GM23338 (cell line): ENCODE data around the gene FAM83C. TPM values are rescaled to one million over a fixed set of nuclear protein-coding genes. Genes with fewer than 3 reads are reported as not detected.

Source experiments
- ATAC-seq: fragments of 200-7000 bp; cut with Tn5 transposase; 3 replicates; pipeline ENCODE4 v1.9.1; 2020
- DNase-seq: peaks from one replicate; pipeline ENCODE4 v3.0.0-alpha.2; 2015; ENCODE audit warnings: low spot score
- H2AFZ ChIP-seq: fragments of 200-600 bp; sonication (generic); 2 replicates; pipeline ENCODE4 v1.8.0; 2016; ENCODE audit warnings: antibody characterized with exemption, mild to moderate bottlenecking, moderate library complexity
- H3F3A ChIP-seq: fragments of 200-600 bp; sonication (generic); replicated peaks from 2 replicates; pipeline ENCODE4 v1.8.0; 2017; ENCODE audit warnings: antibody characterized with exemption, mixed run types, low read depth
- H3K27ac ChIP-seq: fragments of 200-600 bp; sonication (generic); 2 replicates; pipeline ENCODE4 v1.6.1; 2016; ENCODE audit warnings: low read depth
- H3K27me3 ChIP-seq: fragments of 200-600 bp; sonication (generic); 2 replicates; pipeline ENCODE4 v1.8.0; 2016; ENCODE audit warnings: mild to moderate bottlenecking, mixed run types, moderate library complexity; ENCODE audit not compliant: insufficient read depth
- H3K36me3 ChIP-seq: fragments of 200-600 bp; sonication (generic); 2 replicates; pipeline ENCODE4 v1.8.0; 2016; ENCODE audit warnings: mild to moderate bottlenecking; ENCODE audit not compliant: insufficient read depth
- H3K4me1 ChIP-seq: fragments of 200-600 bp; sonication (generic); 2 replicates; pipeline ENCODE4 v1.8.0; 2016; ENCODE audit warnings: mild to moderate bottlenecking, moderate library complexity; ENCODE audit not compliant: insufficient read depth
- H3K4me2 ChIP-seq: fragments of 200-600 bp; sonication (generic); 2 replicates; pipeline ENCODE4 v1.7.1; 2017; ENCODE audit warnings: mixed run types
- H3K4me3 ChIP-seq: fragments of 200-600 bp; sonication (generic); 2 replicates; pipeline ENCODE4 v1.6.1; 2016; ENCODE audit warnings: mixed run types
- H3K79me2 ChIP-seq: fragments of 200-600 bp; sonication (generic); replicated peaks from 2 replicates; pipeline ENCODE4 v1.8.0; 2017; ENCODE audit warnings: mild to moderate bottlenecking; ENCODE audit not compliant: insufficient read depth
- H3K9me2 ChIP-seq: fragments of 200-600 bp; sonication (generic); 2 replicates; pipeline ENCODE4 v1.8.0; 2017; ENCODE audit not compliant: insufficient read depth
- H4K20me1 ChIP-seq: fragments of 200-600 bp; sonication (generic); replicated peaks from 2 replicates; pipeline ENCODE4 v1.8.0; 2017; ENCODE audit warnings: mild to moderate bottlenecking; ENCODE audit not compliant: insufficient read depth
- H3K27ac Mint-ChIP-seq: 2 replicates; pipeline ENCODE4 v1.8.0; 2020; ENCODE audit warnings: inconsistent platforms, mild to moderate bottlenecking, moderate library complexity, mixed read lengths
- H3K27me3 Mint-ChIP-seq: 3 replicates; pipeline ENCODE4 v1.8.0; 2022; ENCODE audit warnings: low read depth, mild to moderate bottlenecking, moderate library complexity, mixed read lengths, inconsistent platforms; ENCODE audit not compliant: insufficient read depth, poor library complexity
- H3K36me3 Mint-ChIP-seq: 3 replicates; pipeline ENCODE4 v1.8.0; 2021; ENCODE audit warnings: low read depth, mild to moderate bottlenecking, inconsistent platforms, moderate library complexity, mixed read lengths
- H3K4me1 Mint-ChIP-seq: 3 replicates; pipeline ENCODE4 v1.8.0; 2020; ENCODE audit warnings: mild to moderate bottlenecking, inconsistent platforms, mixed read lengths
- H3K4me3 Mint-ChIP-seq: 3 replicates; pipeline ENCODE4 v1.8.0; 2021; ENCODE audit warnings: moderate library complexity, mild to moderate bottlenecking, inconsistent platforms, mixed read lengths
- H3K9me3 Mint-ChIP-seq: 3 replicates; pipeline ENCODE4 v1.8.0; 2020; ENCODE audit warnings: moderate library complexity, mild to moderate bottlenecking, inconsistent platforms, mixed read lengths
- CREB1 ChIP-seq: fragments of 250-450 bp; sonication (Bioruptor Pico); IDR thresholded peaks from 2 replicates; pipeline ENCODE4 v1.5.0; 2020; ENCODE audit warnings: low read depth, mild to moderate bottlenecking, moderate library complexity
- EZH2 ChIP-seq: fragments of 200-600 bp; sonication (generic); IDR thresholded peaks from one replicate; pipeline ENCODE4 v1.8.0; 2017; ENCODE audit warnings: antibody characterized with exemption, mild to moderate bottlenecking, low read depth; ENCODE audit not compliant: unreplicated experiment
- JUNB ChIP-seq: IDR thresholded peaks from one replicate; pipeline ENCODE4 v1.6.1; 2016; ENCODE audit warnings: antibody characterized with exemption; ENCODE audit not compliant: unreplicated experiment
- NANOG ChIP-seq: IDR thresholded peaks from 2 replicates; pipeline ENCODE4 v1.6.1; 2016; ENCODE audit warnings: antibody characterized with exemption, borderline replicate concordance
- POLR2AphosphoS5 ChIP-seq: IDR thresholded peaks from 2 replicates; pipeline ENCODE4 v1.6.1; 2016; ENCODE audit warnings: antibody characterized with exemption, low read depth
- STAT1 ChIP-seq: IDR thresholded peaks from one replicate; pipeline ENCODE4 v1.6.1; 2016; ENCODE audit warnings: antibody characterized with exemption; ENCODE audit not compliant: unreplicated experiment
- ZNF331 ChIP-seq: fragments of 250-450 bp; sonication (Bioruptor Pico); IDR thresholded peaks from 2 replicates; pipeline ENCODE4 v1.5.0; 2020; ENCODE audit warnings: low read depth, mild to moderate bottlenecking, moderate library complexity
- polyA plus RNA-seq: library from polyadenylated mRNA; unstranded; fragments of >200 nt; fragmentation: Nextera tagmentation; extraction: Ambion mirVana; gene quantifications from 2 replicates; pipeline ENCODE4 v1.2.1, GENCODE V29; 2016
- total RNA-seq: library from RNA; depleted of rRNA; stranded (reverse); fragments of >200 nt; shearing (Covaris generic); gene quantifications from 2 replicates; pipeline ENCODE4 v1.2.3, GENCODE V29; 2014
- TF ChIP-seq, protein P1 (sequence below): IDR thresholded peaks from 2 replicates; pipeline ENCODE4 v1.6.1; 2016; ENCODE audit warnings: antibody characterized with exemption
- TF ChIP-seq, protein P2 (sequence below): fragments of 250-450 bp; sonication (Bioruptor Pico); IDR thresholded peaks from 2 replicates; pipeline ENCODE4 v1.5.0; 2020; ENCODE audit warnings: mild to moderate bottlenecking, moderate library complexity
- TF ChIP-seq, protein P3 (sequence below): IDR thresholded peaks from one replicate; pipeline ENCODE4 v1.6.1; 2018; ENCODE audit warnings: antibody characterized with exemption; ENCODE audit not compliant: unreplicated experiment

Gene FAM83C
- total and polyA plus RNA-seq, 2 experiments from 2014 or later, result 0.10 TPM; not detected in 1

DNA sequence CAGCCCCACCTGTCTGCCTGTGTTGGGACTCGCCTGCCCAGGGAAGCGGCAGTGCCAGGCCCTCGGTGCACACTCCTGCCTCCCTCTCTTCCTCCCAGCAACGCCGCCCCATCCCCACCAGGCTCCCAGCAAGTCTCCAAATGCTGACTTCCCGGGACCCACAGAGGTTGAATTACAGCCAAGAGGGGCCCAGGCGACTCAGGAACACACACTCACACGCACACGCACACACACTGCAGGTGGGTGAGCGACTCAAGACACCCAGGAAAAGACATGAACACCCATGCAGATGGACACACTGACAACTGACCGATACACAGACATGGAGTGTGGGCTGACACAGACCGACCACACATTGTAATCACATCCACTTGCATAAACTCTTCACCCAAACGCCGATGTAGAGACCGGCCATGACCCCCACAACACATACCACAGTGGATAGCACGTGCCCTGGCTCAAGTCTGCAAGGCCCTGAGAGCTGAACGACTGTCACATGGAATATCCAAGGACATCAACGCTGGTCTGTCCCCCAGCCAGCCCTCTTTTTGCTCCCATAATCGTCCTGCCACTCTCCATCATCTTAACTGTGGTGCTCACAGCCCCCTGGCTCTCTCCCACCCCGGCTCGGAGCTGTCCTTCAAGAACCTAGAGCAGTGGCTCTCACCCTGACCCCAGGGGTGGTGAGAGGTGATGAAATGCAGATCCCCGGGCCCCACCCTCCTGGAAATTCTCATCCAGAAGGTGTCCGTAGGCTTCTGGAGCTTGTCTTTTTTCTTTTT, 470 bp upstream of the FAM83C start:
- Histone ChIP-seq H3K79me2 (no peaks in the 10 kb centered on the region), H3K4me3 (no peak overlapping the region), H3K27me3 (no peaks in the 10 kb centered on the region), H3F3A (no peaks in the 10 kb centered on the region), H3K27ac (no peak overlapping the region), H2AFZ (peak overlapping the region; percentile 76; the same call in 1 of the 2 replicates), H3K9me2 (no peaks in the 10 kb centered on the region), H3K4me2 (no peak overlapping the region), H4K20me1 (no peaks in the 10 kb centered on the region), H3K36me3 (no peaks in the 10 kb centered on the region), H3K4me1 (no peaks in the 10 kb centered on the region)
- TF ChIP-seq, protein P1, sequence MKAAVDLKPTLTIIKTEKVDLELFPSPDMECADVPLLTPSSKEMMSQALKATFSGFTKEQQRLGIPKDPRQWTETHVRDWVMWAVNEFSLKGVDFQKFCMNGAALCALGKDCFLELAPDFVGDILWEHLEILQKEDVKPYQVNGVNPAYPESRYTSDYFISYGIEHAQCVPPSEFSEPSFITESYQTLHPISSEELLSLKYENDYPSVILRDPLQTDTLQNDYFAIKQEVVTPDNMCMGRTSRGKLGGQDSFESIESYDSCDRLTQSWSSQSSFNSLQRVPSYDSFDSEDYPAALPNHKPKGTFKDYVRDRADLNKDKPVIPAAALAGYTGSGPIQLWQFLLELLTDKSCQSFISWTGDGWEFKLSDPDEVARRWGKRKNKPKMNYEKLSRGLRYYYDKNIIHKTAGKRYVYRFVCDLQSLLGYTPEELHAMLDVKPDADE, result no peak
- TF ChIP-seq STAT1 (no peak), JUNB (no peak), POLR2AphosphoS5 (no peak), CREB1 (no peak), ZNF331 (CRISPR knock-in tag) (no peak), EZH2 (no peak)
- H3K4me3 Mint-ChIP-seq, result no peak overlapping the region
- no peaks in the 10 kb centered on the region; the same call in none of the 3 replicates for H3K4me1 Mint-ChIP-seq
- H3K36me3 Mint-ChIP-seq, result no peaks in the 10 kb centered on the region
- H3K27me3 Mint-ChIP-seq, result peaks cover 16% of the 10 kb centered on the region
- ATAC-seq, result peak; percentile 28
- peak overlapping the region; percentile 48; the same call in 1 of the 2 replicates for H3K27ac Mint-ChIP-seq
- DNase-seq, result no peak
- no peaks in the 10 kb centered on the region for H3K9me3 Mint-ChIP-seq

DNA sequence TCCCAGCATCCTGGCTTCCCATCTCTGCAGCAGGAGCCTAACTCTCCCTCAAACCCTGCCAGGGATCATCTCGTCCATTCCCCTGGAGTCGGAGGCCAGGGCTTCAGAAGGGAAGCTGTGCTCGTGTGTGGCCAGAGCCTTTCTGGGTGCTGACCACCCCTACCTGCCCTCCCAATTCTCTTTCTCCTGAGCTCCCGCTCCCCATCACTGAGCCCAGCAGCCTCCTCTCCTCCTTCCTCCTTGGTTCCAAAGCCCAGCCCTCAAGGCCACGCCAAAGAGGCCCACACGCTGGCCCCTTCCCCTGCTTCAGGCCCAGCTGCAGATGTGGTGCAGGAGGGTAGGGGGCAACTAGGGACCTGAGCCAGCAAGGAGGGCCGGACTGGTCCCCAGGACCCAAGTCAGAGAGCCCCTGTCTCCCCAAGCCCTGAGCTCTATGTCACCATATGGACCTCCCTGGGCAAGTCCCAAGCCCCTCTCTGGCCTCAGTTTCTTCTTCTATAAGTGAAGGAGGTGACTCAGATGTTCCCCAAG, 1.3 kb downstream of the FAM83C start:
- Histone ChIP-seq H3F3A (no peaks in the 10 kb centered on the region), H3K27ac (no peak overlapping the region), H3K4me3 (no peak overlapping the region), H3K27me3 (no peaks in the 10 kb centered on the region), H3K36me3 (no peaks in the 10 kb centered on the region), H4K20me1 (no peaks in the 10 kb centered on the region), H3K79me2 (no peaks in the 10 kb centered on the region), H3K9me2 (no peaks in the 10 kb centered on the region), H3K4me2 (no peak overlapping the region), H2AFZ (no peak overlapping the region), H3K4me1 (no peaks in the 10 kb centered on the region)
- peaks cover 2% of the 10 kb centered on the region for H3K4me1 Mint-ChIP-seq
- no peak overlapping the region for H3K27ac Mint-ChIP-seq
- no peak for DNase-seq
- ATAC-seq, result no peak
- peaks cover 16% of the 10 kb centered on the region for H3K27me3 Mint-ChIP-seq
- TF ChIP-seq, protein P2, sequence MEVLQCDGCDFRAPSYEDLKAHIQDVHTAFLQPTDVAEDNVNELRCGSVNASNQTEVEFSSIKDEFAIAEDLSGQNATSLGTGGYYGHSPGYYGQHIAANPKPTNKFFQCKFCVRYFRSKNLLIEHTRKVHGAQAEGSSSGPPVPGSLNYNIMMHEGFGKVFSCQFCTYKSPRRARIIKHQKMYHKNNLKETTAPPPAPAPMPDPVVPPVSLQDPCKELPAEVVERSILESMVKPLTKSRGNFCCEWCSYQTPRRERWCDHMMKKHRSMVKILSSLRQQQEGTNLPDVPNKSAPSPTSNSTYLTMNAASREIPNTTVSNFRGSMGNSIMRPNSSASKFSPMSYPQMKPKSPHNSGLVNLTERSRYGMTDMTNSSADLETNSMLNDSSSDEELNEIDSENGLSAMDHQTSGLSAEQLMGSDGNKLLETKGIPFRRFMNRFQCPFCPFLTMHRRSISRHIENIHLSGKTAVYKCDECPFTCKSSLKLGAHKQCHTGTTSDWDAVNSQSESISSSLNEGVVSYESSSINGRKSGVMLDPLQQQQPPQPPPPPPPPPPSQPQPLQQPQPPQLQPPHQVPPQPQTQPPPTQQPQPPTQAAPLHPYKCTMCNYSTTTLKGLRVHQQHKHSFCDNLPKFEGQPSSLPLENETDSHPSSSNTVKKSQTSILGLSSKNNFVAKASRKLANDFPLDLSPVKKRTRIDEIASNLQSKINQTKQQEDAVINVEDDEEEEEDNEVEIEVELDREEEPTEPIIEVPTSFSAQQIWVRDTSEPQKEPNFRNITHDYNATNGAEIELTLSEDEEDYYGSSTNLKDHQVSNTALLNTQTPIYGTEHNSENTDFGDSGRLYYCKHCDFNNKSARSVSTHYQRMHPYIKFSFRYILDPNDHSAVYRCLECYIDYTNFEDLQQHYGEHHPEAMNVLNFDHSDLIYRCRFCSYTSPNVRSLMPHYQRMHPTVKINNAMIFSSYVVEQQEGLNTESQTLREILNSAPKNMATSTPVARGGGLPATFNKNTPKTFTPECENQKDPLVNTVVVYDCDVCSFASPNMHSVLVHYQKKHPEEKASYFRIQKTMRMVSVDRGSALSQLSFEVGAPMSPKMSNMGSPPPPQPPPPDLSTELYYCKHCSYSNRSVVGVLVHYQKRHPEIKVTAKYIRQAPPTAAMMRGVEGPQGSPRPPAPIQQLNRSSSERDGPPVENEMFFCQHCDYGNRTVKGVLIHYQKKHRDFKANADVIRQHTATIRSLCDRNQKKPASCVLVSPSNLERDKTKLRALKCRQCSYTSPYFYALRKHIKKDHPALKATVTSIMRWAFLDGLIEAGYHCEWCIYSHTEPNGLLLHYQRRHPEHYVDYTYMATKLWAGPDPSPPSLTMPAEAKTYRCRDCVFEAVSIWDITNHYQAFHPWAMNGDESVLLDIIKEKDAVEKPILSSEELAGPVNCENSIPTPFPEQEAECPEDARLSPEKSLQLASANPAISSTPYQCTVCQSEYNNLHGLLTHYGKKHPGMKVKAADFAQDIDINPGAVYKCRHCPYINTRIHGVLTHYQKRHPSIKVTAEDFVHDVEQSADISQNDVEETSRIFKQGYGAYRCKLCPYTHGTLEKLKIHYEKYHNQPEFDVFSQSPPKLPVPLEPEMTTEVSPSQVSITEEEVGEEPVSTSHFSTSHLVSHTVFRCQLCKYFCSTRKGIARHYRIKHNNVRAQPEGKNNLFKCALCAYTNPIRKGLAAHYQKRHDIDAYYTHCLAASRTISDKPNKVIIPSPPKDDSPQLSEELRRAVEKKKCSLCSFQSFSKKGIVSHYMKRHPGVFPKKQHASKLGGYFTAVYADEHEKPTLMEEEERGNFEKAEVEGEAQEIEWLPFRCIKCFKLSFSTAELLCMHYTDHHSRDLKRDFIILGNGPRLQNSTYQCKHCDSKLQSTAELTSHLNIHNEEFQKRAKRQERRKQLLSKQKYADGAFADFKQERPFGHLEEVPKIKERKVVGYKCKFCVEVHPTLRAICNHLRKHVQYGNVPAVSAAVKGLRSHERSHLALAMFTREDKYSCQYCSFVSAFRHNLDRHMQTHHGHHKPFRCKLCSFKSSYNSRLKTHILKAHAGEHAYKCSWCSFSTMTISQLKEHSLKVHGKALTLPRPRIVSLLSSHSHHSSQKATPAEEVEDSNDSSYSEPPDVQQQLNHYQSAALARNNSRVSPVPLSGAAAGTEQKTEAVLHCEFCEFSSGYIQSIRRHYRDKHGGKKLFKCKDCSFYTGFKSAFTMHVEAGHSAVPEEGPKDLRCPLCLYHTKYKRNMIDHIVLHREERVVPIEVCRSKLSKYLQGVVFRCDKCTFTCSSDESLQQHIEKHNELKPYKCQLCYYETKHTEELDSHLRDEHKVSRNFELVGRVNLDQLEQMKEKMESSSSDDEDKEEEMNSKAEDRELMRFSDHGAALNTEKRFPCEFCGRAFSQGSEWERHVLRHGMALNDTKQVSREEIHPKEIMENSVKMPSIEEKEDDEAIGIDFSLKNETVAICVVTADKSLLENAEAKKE, result no peak
- TF ChIP-seq, protein P3, sequence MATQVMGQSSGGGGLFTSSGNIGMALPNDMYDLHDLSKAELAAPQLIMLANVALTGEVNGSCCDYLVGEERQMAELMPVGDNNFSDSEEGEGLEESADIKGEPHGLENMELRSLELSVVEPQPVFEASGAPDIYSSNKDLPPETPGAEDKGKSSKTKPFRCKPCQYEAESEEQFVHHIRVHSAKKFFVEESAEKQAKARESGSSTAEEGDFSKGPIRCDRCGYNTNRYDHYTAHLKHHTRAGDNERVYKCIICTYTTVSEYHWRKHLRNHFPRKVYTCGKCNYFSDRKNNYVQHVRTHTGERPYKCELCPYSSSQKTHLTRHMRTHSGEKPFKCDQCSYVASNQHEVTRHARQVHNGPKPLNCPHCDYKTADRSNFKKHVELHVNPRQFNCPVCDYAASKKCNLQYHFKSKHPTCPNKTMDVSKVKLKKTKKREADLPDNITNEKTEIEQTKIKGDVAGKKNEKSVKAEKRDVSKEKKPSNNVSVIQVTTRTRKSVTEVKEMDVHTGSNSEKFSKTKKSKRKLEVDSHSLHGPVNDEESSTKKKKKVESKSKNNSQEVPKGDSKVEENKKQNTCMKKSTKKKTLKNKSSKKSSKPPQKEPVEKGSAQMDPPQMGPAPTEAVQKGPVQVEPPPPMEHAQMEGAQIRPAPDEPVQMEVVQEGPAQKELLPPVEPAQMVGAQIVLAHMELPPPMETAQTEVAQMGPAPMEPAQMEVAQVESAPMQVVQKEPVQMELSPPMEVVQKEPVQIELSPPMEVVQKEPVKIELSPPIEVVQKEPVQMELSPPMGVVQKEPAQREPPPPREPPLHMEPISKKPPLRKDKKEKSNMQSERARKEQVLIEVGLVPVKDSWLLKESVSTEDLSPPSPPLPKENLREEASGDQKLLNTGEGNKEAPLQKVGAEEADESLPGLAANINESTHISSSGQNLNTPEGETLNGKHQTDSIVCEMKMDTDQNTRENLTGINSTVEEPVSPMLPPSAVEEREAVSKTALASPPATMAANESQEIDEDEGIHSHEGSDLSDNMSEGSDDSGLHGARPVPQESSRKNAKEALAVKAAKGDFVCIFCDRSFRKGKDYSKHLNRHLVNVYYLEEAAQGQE, result no peak
- no peak for TF ChIP-seq JUNB
- no peak for TF ChIP-seq POLR2AphosphoS5
- TF ChIP-seq CREB1, result no peak
- no peak for TF ChIP-seq NANOG
- no peaks in the 10 kb centered on the region for H3K36me3 Mint-ChIP-seq
- no peaks in the 10 kb centered on the region for H3K9me3 Mint-ChIP-seq
- H3K4me3 Mint-ChIP-seq, result no peak overlapping the region
